HepG2 (cell line): ENCODE measurements around the gene PPP2R5B. TPM values are rescaled to one million over a fixed set of nuclear protein-coding genes. Genes with fewer than 3 reads are reported as not detected.

ENCODE experiments used
- FOXC1 ChIP-seq: sonication (generic); formaldehyde crosslinking; IDR thresholded peaks from 2 replicates; pipeline ENCODE4 v1.8.0; 2022; ENCODE audit warnings: mild to moderate bottlenecking, missing genetic modification reagents, borderline replicate concordance
- HMGA1 ChIP-seq: sonication (generic); formaldehyde crosslinking; conservative IDR thresholded peaks from 2 replicates; pipeline ENCODE4 v1.4.0; 2020; ENCODE audit warnings: missing genetic modification reagents
- KLF6 ChIP-seq: IDR thresholded peaks from 2 replicates; pipeline ENCODE4 v1.8.0; 2016; ENCODE audit warnings: missing biosample characterization, missing genetic modification reagents
- MXI1 ChIP-seq: IDR thresholded peaks from 3 replicates; pipeline ENCODE4 v1.6.1; 2012; ENCODE audit warnings: low read depth, low read length, inconsistent platforms, borderline replicate concordance
- NRL ChIP-seq: sonication (generic); formaldehyde crosslinking; IDR thresholded peaks from 2 replicates; pipeline ENCODE4 v1.5.0; 2020; ENCODE audit warnings: missing genetic modification reagents, mild to moderate bottlenecking, moderate library complexity, borderline replicate concordance
- PRMT3 ChIP-seq: sonication (generic); formaldehyde crosslinking; IDR thresholded peaks from 2 replicates; pipeline ENCODE4 v1.8.1; 2022; ENCODE audit warnings: low read depth, mild to moderate bottlenecking, moderate library complexity, missing genetic modification reagents, borderline replicate concordance
- SRSF1 ChIP-seq: fragments of 200-400 bp; formaldehyde crosslinking; optimal IDR thresholded peaks from 2 replicates; pipeline ENCODE3; 2017; ENCODE audit warnings: mild to moderate bottlenecking, low read depth, low read length, moderate library complexity
- ZMYM2 ChIP-seq: sonication (generic); formaldehyde crosslinking; IDR thresholded peaks from 2 replicates; pipeline ENCODE4 v1.8.0; 2022; ENCODE audit warnings: mild to moderate bottlenecking, missing genetic modification reagents
- ZNF160 ChIP-seq: sonication (generic); formaldehyde crosslinking; IDR thresholded peaks from 2 replicates; pipeline ENCODE4 v1.8.0; 2022; ENCODE audit warnings: mild to moderate bottlenecking, inconsistent platforms, missing genetic modification reagents
- ZNF333 ChIP-seq: sonication (generic); formaldehyde crosslinking; IDR thresholded peaks from 2 replicates; pipeline ENCODE4 v1.4.0; 2020; ENCODE audit warnings: mild to moderate bottlenecking, missing genetic modification reagents, borderline replicate concordance
- ZNF44 ChIP-seq: sonication (generic); formaldehyde crosslinking; IDR thresholded peaks from 2 replicates; pipeline ENCODE4 v1.5.1; 2020; ENCODE audit warnings: mild to moderate bottlenecking, missing genetic modification reagents
- ZNF616 ChIP-seq: sonication (generic); formaldehyde crosslinking; IDR thresholded peaks from 2 replicates; pipeline ENCODE4 v1.5.0; 2020; ENCODE audit warnings: low read depth, mild to moderate bottlenecking, missing genetic modification reagents
- ZNF670 ChIP-seq: sonication (generic); formaldehyde crosslinking; IDR thresholded peaks from 2 replicates; pipeline ENCODE4 v1.8.0; 2022; ENCODE audit warnings: mild to moderate bottlenecking, missing genetic modification reagents, borderline replicate concordance
- ZNF792 ChIP-seq: IDR thresholded peaks from 2 replicates; pipeline ENCODE4 v1.6.1; 2016
- ZNF879 ChIP-seq: sonication (generic); formaldehyde crosslinking; IDR thresholded peaks from 2 replicates; pipeline ENCODE4 v1.8.1; 2023; ENCODE audit warnings: missing genetic modification reagents
- polyA plus RNA-seq, 8 experiments: library from polyadenylated mRNA; depleted of rRNA in 3 of 8; stranded (reverse) in 7 of 8; unstranded in 1 of 8; fragments of >200 nt; fragmentation: Illumina TruSeq in 4 of 8; extraction: Trizol in 4 of 8; gene quantifications; 2 replicates each; pipeline versions ENCODE4 v1.2.1 to v1.2.3, GENCODE V29; 2011 to 2016; ENCODE audit warnings: low read depth in 4 of 8, missing spikeins in 1 of 8, mixed read lengths in 1 of 8; ENCODE audit not compliant: insufficient read depth in 1 of 8
- total RNA-seq, 5 experiments: library from RNA; depleted of rRNA; stranded (reverse); fragments of >200 nt; fragmentation: Illumina TruSeq; extraction: Trizol; gene quantifications; 2 replicates each; pipeline ENCODE4 v1.2.3, GENCODE V29; 2016; ENCODE audit warnings: low read depth in 1 of 5
- TF ChIP-seq, protein P1 (sequence below): IDR thresholded peaks from 2 replicates; pipeline ENCODE4 v1.6.1; 2012; ENCODE audit warnings: low read depth, low read length, improper control_type of control experiment
- TF ChIP-seq, protein P2 (sequence below): sonication (generic); formaldehyde crosslinking; IDR thresholded peaks from 2 replicates; pipeline ENCODE4 v1.5.0; 2020; ENCODE audit warnings: missing genetic modification reagents
- TF ChIP-seq, protein P3 (sequence below): sonication (generic); formaldehyde crosslinking; IDR thresholded peaks from 2 replicates; pipeline ENCODE4 v1.5.0; 2020; ENCODE audit warnings: mild to moderate bottlenecking, missing genetic modification reagents
- TF ChIP-seq, protein P4 (sequence below): sonication (generic); formaldehyde crosslinking; IDR thresholded peaks from 2 replicates; pipeline ENCODE4 v1.5.0; 2020; ENCODE audit warnings: mild to moderate bottlenecking, missing genetic modification reagents, moderate library complexity
- TF ChIP-seq, protein P5 (sequence below): sonication (generic); formaldehyde crosslinking; IDR thresholded peaks from 2 replicates; pipeline ENCODE4 v1.5.1; 2020; ENCODE audit warnings: missing genetic modification reagents, mild to moderate bottlenecking, borderline replicate concordance

Gene PPP2R5B
- total and polyA plus RNA-seq, 2 of the 13 experiments (the other 11 are each of a cell fraction or from before 2014, with no cell fraction given), result 2.3 to 8.3 TPM

DNA sequence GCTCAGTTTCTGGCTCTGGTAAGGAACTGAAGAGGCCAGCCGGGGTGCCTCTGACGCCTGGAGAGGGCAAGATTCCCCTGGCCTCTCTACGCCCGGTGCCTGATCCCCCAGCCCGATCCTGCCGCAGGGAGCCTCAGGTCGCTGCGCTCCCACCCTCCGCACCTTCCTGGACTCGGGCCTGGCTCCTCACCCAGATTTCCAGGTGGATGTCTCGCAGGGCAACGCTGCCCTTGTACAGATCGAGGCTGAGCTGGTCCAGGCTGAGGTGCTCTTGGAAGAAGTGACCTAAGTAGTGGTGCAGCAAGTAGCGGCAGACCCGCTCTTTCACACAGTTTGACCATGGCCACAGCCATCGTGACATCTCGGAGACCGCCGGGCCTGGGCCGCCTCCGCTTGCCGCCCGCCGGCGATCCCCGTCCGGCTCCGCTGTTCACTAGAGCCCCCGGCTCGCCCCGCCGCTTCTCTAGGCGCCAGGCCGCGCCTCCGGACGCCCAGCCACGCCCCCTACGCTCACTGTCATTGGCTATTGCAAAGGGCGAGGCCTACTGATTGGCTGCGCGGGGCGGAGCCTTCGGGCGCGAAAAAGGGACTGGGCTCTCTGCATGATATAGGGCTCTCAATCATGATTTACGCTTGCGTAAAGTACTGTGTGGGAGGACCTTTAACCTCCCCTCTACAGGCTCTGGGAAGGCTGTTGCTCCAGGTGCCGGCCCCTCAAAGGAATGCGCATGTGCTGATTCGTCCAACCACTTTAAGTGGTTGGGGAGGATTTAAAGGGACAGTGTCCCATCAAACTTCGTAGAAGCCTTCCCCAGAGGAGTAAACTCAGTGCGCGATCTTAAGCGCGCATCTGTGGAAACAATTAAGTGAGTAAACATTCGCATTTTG, 7.5 kb upstream of the PPP2R5B start, which contains the start of gene ATG2A (continued):
- TF ChIP-seq ZNF44 (peak; percentile 51; the same call in 1 of the 2 replicates), ZNF616 (CRISPR knock-in tag) (0 out of 2 replicates have a peak, but pooled peaks have one; percentile 49), ZNF879 (CRISPR knock-in tag) (no peak), PRMT3 (CRISPR knock-in tag) (no peak), FOXC1 (CRISPR knock-in tag) (peak; percentile 91; the same call in 1 of the 2 replicates), SRSF1 (no peak), MXI1 (peak; percentile 100), ZNF792 (CRISPR knock-in tag) (peak; percentile 70; the same call in 1 of the 2 replicates), ZNF670 (CRISPR knock-in tag) (peak; percentile 75; the same call in 1 of the 2 replicates), ZNF333 (CRISPR knock-in tag) (peak; percentile 32; the same call in 1 of the 2 replicates), ZMYM2 (CRISPR knock-in tag) (no peak), ZNF160 (peak; percentile 71; the same call in 1 of the 2 replicates), HMGA1 (CRISPR knock-in tag) (no peak), KLF6 (peak; percentile 74), NRL (CRISPR knock-in tag) (peak; percentile 56)
- TF ChIP-seq, protein P1, sequence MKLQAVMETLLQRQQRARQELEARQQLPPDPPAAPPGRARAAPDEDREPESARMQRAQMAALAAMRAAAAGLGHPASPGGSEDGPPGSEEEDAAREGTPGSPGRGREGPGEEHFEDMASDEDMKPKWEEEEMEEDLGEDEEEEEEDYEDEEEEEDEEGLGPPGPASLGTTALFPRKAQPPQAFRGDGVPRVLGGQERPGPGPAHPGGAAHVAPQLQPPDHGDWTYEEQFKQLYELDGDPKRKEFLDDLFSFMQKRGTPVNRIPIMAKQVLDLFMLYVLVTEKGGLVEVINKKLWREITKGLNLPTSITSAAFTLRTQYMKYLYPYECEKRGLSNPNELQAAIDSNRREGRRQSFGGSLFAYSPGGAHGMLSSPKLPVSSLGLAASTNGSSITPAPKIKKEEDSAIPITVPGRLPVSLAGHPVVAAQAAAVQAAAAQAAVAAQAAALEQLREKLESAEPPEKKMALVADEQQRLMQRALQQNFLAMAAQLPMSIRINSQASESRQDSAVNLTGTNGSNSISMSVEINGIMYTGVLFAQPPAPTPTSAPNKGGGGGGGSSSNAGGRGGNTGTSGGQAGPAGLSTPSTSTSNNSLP, result peak; percentile 82
- TF ChIP-seq, protein P2, sequence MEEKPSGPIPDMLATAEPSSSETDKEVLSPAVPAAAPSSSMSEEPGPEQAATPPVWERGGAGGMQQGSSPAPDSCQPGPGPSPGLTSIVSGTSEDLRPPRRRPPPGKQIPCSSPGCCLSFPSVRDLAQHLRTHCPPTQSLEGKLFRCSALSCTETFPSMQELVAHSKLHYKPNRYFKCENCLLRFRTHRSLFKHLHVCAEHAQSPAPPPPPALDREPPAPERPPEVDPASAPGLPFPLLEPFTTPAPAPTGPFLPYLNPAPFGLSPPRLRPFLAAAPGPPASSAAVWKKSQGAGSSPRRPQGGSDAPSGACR (CRISPR knock-in tag), result peak; percentile 55; the same call in 1 of the 2 replicates
- TF ChIP-seq, protein P3, sequence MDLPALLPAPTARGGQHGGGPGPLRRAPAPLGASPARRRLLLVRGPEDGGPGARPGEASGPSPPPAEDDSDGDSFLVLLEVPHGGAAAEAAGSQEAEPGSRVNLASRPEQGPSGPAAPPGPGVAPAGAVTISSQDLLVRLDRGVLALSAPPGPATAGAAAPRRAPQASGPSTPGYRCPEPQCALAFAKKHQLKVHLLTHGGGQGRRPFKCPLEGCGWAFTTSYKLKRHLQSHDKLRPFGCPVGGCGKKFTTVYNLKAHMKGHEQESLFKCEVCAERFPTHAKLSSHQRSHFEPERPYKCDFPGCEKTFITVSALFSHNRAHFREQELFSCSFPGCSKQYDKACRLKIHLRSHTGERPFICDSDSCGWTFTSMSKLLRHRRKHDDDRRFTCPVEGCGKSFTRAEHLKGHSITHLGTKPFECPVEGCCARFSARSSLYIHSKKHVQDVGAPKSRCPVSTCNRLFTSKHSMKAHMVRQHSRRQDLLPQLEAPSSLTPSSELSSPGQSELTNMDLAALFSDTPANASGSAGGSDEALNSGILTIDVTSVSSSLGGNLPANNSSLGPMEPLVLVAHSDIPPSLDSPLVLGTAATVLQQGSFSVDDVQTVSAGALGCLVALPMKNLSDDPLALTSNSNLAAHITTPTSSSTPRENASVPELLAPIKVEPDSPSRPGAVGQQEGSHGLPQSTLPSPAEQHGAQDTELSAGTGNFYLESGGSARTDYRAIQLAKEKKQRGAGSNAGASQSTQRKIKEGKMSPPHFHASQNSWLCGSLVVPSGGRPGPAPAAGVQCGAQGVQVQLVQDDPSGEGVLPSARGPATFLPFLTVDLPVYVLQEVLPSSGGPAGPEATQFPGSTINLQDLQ (CRISPR knock-in tag), result no peak
- TF ChIP-seq, protein P4, sequence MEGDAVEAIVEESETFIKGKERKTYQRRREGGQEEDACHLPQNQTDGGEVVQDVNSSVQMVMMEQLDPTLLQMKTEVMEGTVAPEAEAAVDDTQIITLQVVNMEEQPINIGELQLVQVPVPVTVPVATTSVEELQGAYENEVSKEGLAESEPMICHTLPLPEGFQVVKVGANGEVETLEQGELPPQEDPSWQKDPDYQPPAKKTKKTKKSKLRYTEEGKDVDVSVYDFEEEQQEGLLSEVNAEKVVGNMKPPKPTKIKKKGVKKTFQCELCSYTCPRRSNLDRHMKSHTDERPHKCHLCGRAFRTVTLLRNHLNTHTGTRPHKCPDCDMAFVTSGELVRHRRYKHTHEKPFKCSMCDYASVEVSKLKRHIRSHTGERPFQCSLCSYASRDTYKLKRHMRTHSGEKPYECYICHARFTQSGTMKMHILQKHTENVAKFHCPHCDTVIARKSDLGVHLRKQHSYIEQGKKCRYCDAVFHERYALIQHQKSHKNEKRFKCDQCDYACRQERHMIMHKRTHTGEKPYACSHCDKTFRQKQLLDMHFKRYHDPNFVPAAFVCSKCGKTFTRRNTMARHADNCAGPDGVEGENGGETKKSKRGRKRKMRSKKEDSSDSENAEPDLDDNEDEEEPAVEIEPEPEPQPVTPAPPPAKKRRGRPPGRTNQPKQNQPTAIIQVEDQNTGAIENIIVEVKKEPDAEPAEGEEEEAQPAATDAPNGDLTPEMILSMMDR (CRISPR knock-in tag), result no peak
- TF ChIP-seq, protein P5, sequence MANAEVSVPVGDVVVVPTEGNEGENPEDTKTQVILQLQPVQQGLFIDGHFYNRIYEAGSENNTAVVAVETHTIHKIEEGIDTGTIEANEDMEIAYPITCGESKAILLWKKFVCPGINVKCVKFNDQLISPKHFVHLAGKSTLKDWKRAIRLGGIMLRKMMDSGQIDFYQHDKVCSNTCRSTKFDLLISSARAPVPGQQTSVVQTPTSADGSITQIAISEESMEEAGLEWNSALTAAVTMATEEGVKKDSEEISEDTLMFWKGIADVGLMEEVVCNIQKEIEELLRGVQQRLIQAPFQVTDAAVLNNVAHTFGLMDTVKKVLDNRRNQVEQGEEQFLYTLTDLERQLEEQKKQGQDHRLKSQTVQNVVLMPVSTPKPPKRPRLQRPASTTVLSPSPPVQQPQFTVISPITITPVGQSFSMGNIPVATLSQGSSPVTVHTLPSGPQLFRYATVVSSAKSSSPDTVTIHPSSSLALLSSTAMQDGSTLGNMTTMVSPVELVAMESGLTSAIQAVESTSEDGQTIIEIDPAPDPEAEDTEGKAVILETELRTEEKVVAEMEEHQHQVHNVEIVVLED (CRISPR knock-in tag), result peak; percentile 80; the same call in 1 of the 2 replicates
